Esophagus mucosa (tissue), 1 donor: ENCODE data around the gene TRIM73. TPM values are rescaled to one million over a fixed set of nuclear protein-coding genes. Genes with fewer than 3 reads are reported as not detected.
"Not testable (repeated sequence)": the region's sequence is repeated elsewhere in the genome, so short reads cannot be mapped to it uniquely, and the experiment has no call there.

Experiments used
- ATAC-seq: fragments of 200-7000 bp; cut with Tn5 transposase; one replicate; pipeline ENCODE4 v1.9.1; 2020
- total RNA-seq: library from RNA; stranded (reverse); gene quantifications from one replicate; pipeline ENCODE4 v1.2.4, GENCODE V29; 2023
- donor health status: DM: yes; HTN: yes; CAD: no.

Gene TRIM73
- total RNA-seq, 1 donor from 2014 or later, result 0.92 TPM

GRCh38 chr7:75415829-75416373 lies 20.5 kb downstream of the TRIM73 start:
- peak; percentile 5 for ATAC-seq

DNA sequence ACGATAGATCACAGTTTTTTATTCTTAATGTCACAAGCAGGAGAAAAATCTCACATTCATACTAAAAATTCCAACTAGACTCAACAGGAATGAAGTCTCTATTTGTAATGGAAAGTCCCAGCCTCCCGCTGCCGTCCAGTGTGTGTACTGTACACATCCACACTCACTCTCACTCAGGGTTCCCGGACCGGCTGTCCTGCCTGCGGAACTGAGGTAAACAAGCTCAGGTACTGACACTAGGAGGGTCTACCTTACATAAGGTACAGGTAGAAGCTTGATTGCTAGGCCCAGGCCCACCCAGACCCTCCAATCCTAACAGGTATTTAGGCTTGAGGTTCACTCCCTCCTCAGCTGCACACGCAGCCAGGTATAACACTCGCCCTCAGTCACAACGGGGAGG lies 21.4 kb downstream of the TRIM73 start:
- ATAC-seq, result not testable (repeated sequence)

GRCh38 chr7:75418292-75418858 lies 22.9 kb downstream of the TRIM73 start:
- peak; percentile 36 for ATAC-seq

DNA sequence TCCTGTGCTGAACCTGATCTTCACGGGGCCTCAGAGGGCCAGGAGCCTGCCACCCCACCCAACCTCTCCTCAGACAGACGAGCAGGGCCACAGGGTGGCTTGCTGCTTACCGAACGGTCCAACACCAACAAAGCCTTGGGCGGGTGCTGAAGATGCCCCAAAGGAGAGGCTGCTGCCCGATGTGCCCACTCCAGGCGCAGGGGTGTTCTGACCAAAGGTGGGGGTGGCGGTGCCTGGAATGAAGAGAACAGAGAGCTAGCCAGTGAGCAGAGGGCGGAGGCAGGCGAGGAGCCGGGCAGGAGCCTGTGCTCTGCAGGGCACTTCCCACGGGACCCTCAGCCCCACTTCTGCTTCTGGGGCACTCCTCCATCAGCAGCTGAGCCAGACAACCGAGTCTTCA lies 23.8 kb downstream of the TRIM73 start:
- ATAC-seq, result peak; percentile 2

DNA sequence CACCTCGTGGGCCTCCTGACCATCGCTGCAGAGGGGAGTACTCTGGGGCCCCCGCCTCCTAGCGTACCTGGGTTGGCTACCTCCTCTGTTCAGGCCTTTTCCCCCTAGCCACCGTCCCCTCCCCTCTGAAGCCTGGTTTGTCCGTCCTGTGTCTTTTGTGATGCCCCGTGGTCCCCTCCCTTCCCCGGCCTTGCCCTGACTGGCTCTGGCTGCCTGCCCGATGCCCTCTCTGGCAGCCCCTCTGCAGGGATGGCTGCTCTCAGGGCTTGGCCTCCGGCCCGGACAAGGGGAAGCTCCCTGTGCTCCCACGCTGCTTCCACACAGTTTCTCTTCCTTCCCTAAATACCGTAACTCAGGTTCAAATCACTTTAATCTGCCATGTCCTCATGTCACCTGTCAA lies 24.3 kb downstream of the TRIM73 start:
- ATAC-seq, result not testable (repeated sequence)

DNA sequence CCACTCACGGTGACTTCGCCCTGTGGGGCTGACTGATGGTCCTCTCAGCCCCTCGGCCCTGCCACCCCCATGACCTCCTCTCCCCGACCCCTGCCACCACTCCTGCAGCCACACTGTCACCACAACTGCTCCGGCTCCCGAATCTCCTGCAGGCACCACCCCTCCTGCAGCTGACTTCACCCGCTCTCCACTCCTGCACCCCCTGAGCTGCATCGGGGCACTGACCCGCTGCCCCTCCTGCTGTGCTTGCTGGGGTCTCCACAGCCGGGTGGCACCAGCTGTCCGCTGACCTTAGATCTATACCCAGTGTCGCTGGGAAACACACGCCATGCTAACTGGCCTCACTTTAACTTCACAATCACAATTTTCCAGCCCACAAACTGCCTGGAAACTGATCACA lies 24.7 kb downstream of the TRIM73 start:
- not testable (repeated sequence) for ATAC-seq

DNA sequence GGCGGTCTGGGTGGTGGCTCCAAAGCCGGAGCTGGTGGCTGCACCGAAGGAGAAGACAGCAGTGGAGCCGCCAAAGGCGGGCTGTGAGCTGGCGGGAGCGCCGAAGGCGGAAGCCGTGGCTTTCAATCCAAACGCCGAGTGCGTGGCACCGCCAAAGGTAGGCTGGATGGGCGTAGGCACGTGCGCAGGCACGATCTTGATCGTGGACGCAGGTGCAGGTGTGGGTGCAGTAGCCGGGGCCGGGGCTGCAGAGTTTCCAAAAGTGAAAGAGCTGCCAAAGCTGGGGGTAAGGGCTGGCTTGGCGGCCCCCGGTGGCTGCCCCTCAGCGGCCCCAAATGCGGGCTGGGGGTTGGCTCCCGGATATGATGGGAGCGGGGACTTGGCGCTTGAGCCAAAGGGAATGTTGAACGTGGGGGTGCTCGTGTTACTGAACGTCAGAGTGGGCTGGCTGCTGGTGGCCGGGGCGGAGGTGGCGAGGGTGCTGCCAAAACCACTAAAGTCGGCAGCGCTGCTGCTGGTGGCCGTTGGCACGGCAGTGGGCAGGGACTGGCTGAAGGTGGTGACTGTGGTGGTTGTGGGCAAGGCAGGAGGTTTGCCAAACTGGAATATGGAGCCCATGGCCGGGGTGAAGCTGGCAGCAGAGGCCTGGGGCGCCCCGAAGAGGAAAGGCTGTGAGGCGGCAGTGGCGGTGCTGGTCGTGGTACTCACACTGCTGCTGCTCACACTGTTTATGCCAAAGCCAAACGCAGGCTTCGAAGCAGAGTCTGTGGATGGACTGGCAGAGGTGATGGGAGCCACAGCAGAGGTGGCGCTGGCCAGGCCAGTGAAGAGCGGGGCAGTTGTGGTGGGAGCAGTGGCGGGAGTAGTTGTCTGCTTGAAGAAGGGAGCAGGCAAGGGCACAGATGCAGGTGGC lies 26.6 kb downstream of the TRIM73 start:
- ATAC-seq, result not testable (repeated sequence)

GRCh38 chr7:75423481-75423880 lies 28.1 kb downstream of the TRIM73 start:
- not testable (repeated sequence) for ATAC-seq

DNA sequence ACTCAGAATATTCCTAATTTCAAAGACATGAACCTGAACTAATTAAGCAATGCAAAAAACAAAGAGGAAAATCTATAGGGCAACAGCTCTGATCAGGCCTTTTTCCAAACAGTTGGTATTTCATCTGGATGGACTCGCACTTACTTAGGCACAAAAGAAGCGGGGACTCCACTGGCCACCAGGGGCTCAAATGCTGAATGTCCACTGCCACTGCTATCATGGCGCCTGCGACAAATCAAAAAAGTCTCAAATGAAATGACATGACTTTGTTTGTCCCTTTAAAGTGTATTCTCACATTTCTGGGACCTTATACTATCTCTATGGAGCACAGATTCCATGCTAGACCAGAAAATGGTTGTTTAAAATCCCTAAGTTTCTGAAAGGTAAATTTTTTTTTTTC lies 43.6 kb downstream of the TRIM73 start:
- ATAC-seq, result not testable (repeated sequence)

GRCh38 chr7:75442101-75442464 lies 46.7 kb downstream of the TRIM73 start:
- ATAC-seq, result peak; percentile 60

GRCh38 chr7:75442465-75443111 lies 47.2 kb downstream of the TRIM73 start:
- peak; percentile 98 for ATAC-seq

GRCh38 chr7:75449946-75450345 lies 54.5 kb downstream of the TRIM73 start:
- not testable (repeated sequence) for ATAC-seq

- peak; percentile 86 for ATAC-seq
These were observed 57.1 kb downstream of the TRIM73 start for GRCh38 chr7:75452494-75452955.

Other genes with a start within 250 kb of the TRIM73 start
- 30.6 TPM for gene POM121C, start 90.7 kb downstream of the TRIM73 start, total RNA-seq
- gene SPDYE5, start 96.7 kb downstream of the TRIM73 start, total RNA-seq, result not detected